HepG2 (cell line): ENCODE data around the gene ZNF277. TPM values are rescaled to one million over a fixed set of nuclear protein-coding genes. Genes with fewer than 3 reads are reported as not detected.
A peak's percentile ranks its signal among the peaks of the same experiment; 100 is the strongest.

Source experiments
- ATAC-seq: fragments of 200-7000 bp; cut with Tn5 transposase; 3 replicates; pipeline ENCODE4 v1.9.1; 2020; ENCODE audit warnings: mild to moderate bottlenecking, moderate library complexity
- BruUV-seq: library from RNA; stranded (reverse); fragments of 400-500 nt; replicated peaks from 2 replicates; lab custom pipeline; 2021; lab: Mats Ljungman, UMichigan
- CTCF ChIA-PET: fragments of 300-600 bp; formaldehyde crosslinking; extraction: SDS; loops from one replicate; lab custom pipeline; 2021; ENCODE audit warnings: low total read pairs, inconsistent platforms, low intra/inter-chr PET ratio; lab: Yijun Ruan, JAX
- POLR2A ChIA-PET: fragments of 350-600 bp; sonication (Branson Sonifier 250); formaldehyde crosslinking; loops from one replicate; lab custom pipeline; 2020; ENCODE audit warnings: antibody characterized with exemption, inconsistent platforms; lab: Yijun Ruan, JAX
- DNase-seq: peaks from one replicate; pipeline ENCODE4 v3.0.0-alpha.2; 2015; ENCODE audit warnings: low spot score
- FAIRE-seq: peaks from 3 replicates; lab custom pipeline; 2011; peaks lifted over from hg19 to GRCh38; lab: Jason Lieb, UNC
- H2AFZ ChIP-seq: one replicate; pipeline ENCODE4 v1.6.1; 2011; ENCODE audit warnings: low read length, inconsistent platforms
- H3K27ac ChIP-seq: fragments of 300-600 bp; 3 replicates; pipeline ENCODE4 v1.8.0; 2011; ENCODE audit warnings: mixed run types, mild to moderate bottlenecking, mixed read lengths, low read length, inconsistent platforms; ENCODE audit not compliant: insufficient read depth; ENCODE audit errors: extremely low read length
- H3K27me3 ChIP-seq, 2 experiments: fragments of 200-600 bp in 1 of 2; 2 replicates in 1 of 2; 3 replicates in 1 of 2; pipeline versions ENCODE4 v1.6.0 to v1.8.0; 2011; ENCODE audit warnings: low read length in 2 of 2, mild to moderate bottlenecking in 2 of 2, moderate library complexity in 2 of 2, inconsistent platforms in 1 of 2; ENCODE audit not compliant: insufficient read depth in 2 of 2, control insufficient read depth in 1 of 2
- H3K36me3 ChIP-seq, 2 experiments: fragments of 200-600 bp in 1 of 2; replicated peaks in 1 of 2; 2 replicates in 1 of 2; 3 replicates in 1 of 2; pipeline versions ENCODE4 v1.5.1 to v1.8.0; 2011; ENCODE audit warnings: low read length in 2 of 2, inconsistent platforms in 1 of 2; ENCODE audit not compliant: insufficient read depth in 2 of 2, control insufficient read depth in 1 of 2
- H3K4me1 ChIP-seq: 2 replicates; pipeline ENCODE4 v1.5.1; 2012; ENCODE audit warnings: low read length, inconsistent platforms; ENCODE audit not compliant: insufficient read depth
- H3K4me2 ChIP-seq: 2 replicates; pipeline ENCODE4 v1.6.0; 2011; ENCODE audit warnings: low read depth, low read length, inconsistent platforms
- H3K4me3 ChIP-seq, 3 experiments: fragments of 200-600 bp in 1 of 3; sonication (generic), shearing (Covaris generic) in 1 of 3; replicated peaks in 1 of 3; 2 replicates each; pipeline ENCODE4 v1.5.1; 2011 to 2016; ENCODE audit warnings: low read length in 3 of 3, inconsistent platforms in 2 of 3, low read depth in 2 of 3, mild to moderate bottlenecking in 2 of 3, control low read depth in 1 of 3, mixed read lengths in 1 of 3; ENCODE audit not compliant: insufficient read depth in 1 of 3
- H3K79me2 ChIP-seq: one replicate; pipeline ENCODE4 v1.6.1; 2011; ENCODE audit warnings: low read length, inconsistent platforms; ENCODE audit not compliant: insufficient read depth
- H3K9ac ChIP-seq: 2 replicates; pipeline ENCODE4 v1.6.0; 2011; ENCODE audit warnings: mild to moderate bottlenecking, low read depth, low read length, inconsistent platforms; ENCODE audit not compliant: insufficient read depth
- H3K9me3 ChIP-seq: 2 replicates; pipeline ENCODE4 v1.5.1; 2012; ENCODE audit warnings: mild to moderate bottlenecking, low read length
- H4K20me1 ChIP-seq: 2 replicates; pipeline ENCODE4 v1.6.0; 2011; ENCODE audit warnings: inconsistent platforms, mild to moderate bottlenecking, low read length, moderate library complexity; ENCODE audit not compliant: insufficient read depth
- DR1 ChIP-seq: sonication (generic); formaldehyde crosslinking; IDR thresholded peaks from 2 replicates; pipeline ENCODE4 v1.8.0; 2021; ENCODE audit warnings: mild to moderate bottlenecking, missing genetic modification reagents, inconsistent platforms
- GATAD2A ChIP-seq: IDR thresholded peaks from 2 replicates; pipeline ENCODE4 v1.6.1; 2016
- ISX ChIP-seq: sonication (generic); formaldehyde crosslinking; conservative IDR thresholded peaks from 2 replicates; pipeline ENCODE4 v1.5.0; 2020; ENCODE audit warnings: missing genetic modification reagents
- KDM4B ChIP-seq: sonication (generic); formaldehyde crosslinking; IDR thresholded peaks from 2 replicates; pipeline ENCODE4 v1.4.0; 2020; ENCODE audit warnings: missing genetic modification reagents
- MAFF ChIP-seq: IDR thresholded peaks from 2 replicates; pipeline ENCODE4 v1.6.1; 2011; ENCODE audit warnings: low read depth, low read length, improper control_type of control experiment
- MAFK ChIP-seq, 2 experiments: IDR thresholded peaks in 1 of 2; conservative IDR thresholded peaks in 1 of 2; 2 replicates each; pipeline ENCODE4 v1.6.1; 2011; ENCODE audit warnings: improper control_type of control experiment in 2 of 2, low read length in 2 of 2
- MED1 ChIP-seq: sonication (generic); formaldehyde crosslinking; IDR thresholded peaks from 2 replicates; pipeline ENCODE4 v1.4.0; 2020; ENCODE audit warnings: missing genetic modification reagents
- MTA1 ChIP-seq: sonication (generic); formaldehyde crosslinking; IDR thresholded peaks from 2 replicates; pipeline ENCODE4 v1.4.0; 2020; ENCODE audit warnings: missing genetic modification reagents, mild to moderate bottlenecking, borderline replicate concordance
- PHB2 ChIP-seq: fragments of 450-650 bp; IDR thresholded peaks from 2 replicates; pipeline ENCODE4 v1.6.1; 2018; ENCODE audit not compliant: partially characterized antibody
- PTBP1 ChIP-seq: fragments of 200-400 bp; formaldehyde crosslinking; IDR thresholded peaks from 2 replicates; pipeline ENCODE4 v1.6.1; 2018; ENCODE audit warnings: low read length, low read depth; ENCODE audit not compliant: poor library complexity, severe bottlenecking
- RELA ChIP-seq: sonication (generic); formaldehyde crosslinking; IDR thresholded peaks from 2 replicates; pipeline ENCODE4 v1.4.0; 2020; ENCODE audit warnings: missing genetic modification reagents
- TBL1XR1 ChIP-seq: fragments of 150-350 bp; IDR thresholded peaks from 2 replicates; pipeline ENCODE4 v1.6.1; 2014; ENCODE audit warnings: borderline replicate concordance, low read length; ENCODE audit not compliant: partially characterized antibody
- ZNF232 ChIP-seq: sonication (generic); formaldehyde crosslinking; IDR thresholded peaks from 2 replicates; pipeline ENCODE4 v1.4.0; 2020; ENCODE audit warnings: missing genetic modification reagents, borderline replicate concordance
- ZNF33B ChIP-seq: sonication (generic); formaldehyde crosslinking; IDR thresholded peaks from 2 replicates; pipeline ENCODE4 v1.5.1; 2020; ENCODE audit warnings: mild to moderate bottlenecking, missing genetic modification reagents
- ZNF768 ChIP-seq: sonication (generic); formaldehyde crosslinking; IDR thresholded peaks from 2 replicates; pipeline ENCODE4 v1.4.0; 2020; ENCODE audit warnings: missing genetic modification reagents
- ZNF782 ChIP-seq: sonication (generic); formaldehyde crosslinking; IDR thresholded peaks from 2 replicates; pipeline ENCODE4 v1.4.0; 2020; ENCODE audit warnings: missing genetic modification reagents, mild to moderate bottlenecking, borderline replicate concordance
- WGBS: methylation state at CpG from one replicate; pipeline ENCODE4 v1.1.6; 2017; ENCODE audit warnings: low lambda C conversion rate; 5-methylcytosine and 5-hydroxymethylcytosine counted together
- in situ Hi-C: cut with HindIII; loops from 2 replicates; pipeline ENCODE4 v1.10.0; 2017; ENCODE audit warnings: low pct_unique_long_range_greater_than_20kb; ENCODE audit not compliant: extremely low pct_ligation_motif_present
- intact Hi-C: fragments of 100-400 bp; cut with micrococcal nuclease; formaldehyde crosslinking; loops from one replicate; pipeline ENCODE4 v1.10.0; 2022; ENCODE audit not compliant: unreplicated experiment
- polyA plus RNA-seq, 8 experiments: library from polyadenylated mRNA; depleted of rRNA in 3 of 8; stranded (reverse) in 7 of 8; unstranded in 1 of 8; fragments of >200 nt; fragmentation: Illumina TruSeq in 4 of 8; extraction: Trizol in 4 of 8; gene quantifications; 2 replicates each; pipeline versions ENCODE4 v1.2.1 to v1.2.3, GENCODE V29; 2011 to 2016; ENCODE audit warnings: low read depth in 4 of 8, missing spikeins in 1 of 8, mixed read lengths in 1 of 8; ENCODE audit not compliant: insufficient read depth in 1 of 8
- total RNA-seq, 5 experiments: library from RNA; depleted of rRNA; stranded (reverse); fragments of >200 nt; fragmentation: Illumina TruSeq; extraction: Trizol; gene quantifications; 2 replicates each; pipeline ENCODE4 v1.2.3, GENCODE V29; 2016; ENCODE audit warnings: low read depth in 1 of 5
- TF ChIP-seq, protein P1 (sequence below): sonication (generic); formaldehyde crosslinking; IDR thresholded peaks from 2 replicates; pipeline ENCODE4 v1.8.1; 2023; ENCODE audit warnings: mild to moderate bottlenecking, moderate library complexity, missing genetic modification reagents
- TF ChIP-seq, protein P2 (sequence below): sonication (generic); formaldehyde crosslinking; IDR thresholded peaks from 2 replicates; pipeline ENCODE4 v1.5.0; 2020; ENCODE audit warnings: missing genetic modification reagents, mild to moderate bottlenecking, borderline replicate concordance
- TF ChIP-seq, protein P3 (sequence below): sonication (generic); formaldehyde crosslinking; conservative IDR thresholded peaks from 2 replicates; pipeline ENCODE4 v1.8.0; 2022; ENCODE audit warnings: missing genetic modification reagents
- TF ChIP-seq, protein P4 (sequence below): sonication (generic); formaldehyde crosslinking; IDR thresholded peaks from 2 replicates; pipeline ENCODE4 v1.4.0; 2020; ENCODE audit warnings: missing genetic modification reagents

Gene ZNF277
- total and polyA plus RNA-seq, 2 of the 13 experiments (the other 11 are each of a cell fraction or from before 2014, with no cell fraction given): 29.1 to 30.1 TPM

DNA sequence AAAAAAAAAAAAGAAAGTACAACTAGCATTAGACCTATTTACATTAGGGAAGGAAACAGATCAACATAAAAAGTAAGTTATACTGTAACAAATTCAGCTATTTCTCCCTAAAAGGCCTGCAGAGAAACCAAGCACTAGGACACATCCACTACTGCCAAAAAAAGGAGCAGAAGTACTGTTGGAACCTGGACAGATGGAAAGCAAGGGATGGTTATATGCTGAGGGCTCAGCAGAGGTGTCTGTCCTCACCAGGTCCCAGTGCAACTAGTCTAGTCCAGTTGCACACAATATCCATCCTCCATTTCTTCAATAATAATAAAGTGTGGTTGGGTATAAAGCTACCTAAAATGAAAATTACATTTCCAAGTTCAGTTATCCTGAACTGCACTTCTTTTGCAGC is 140.6 kb downstream of the ZNF277 start (continued):
- TF ChIP-seq, protein P1, sequence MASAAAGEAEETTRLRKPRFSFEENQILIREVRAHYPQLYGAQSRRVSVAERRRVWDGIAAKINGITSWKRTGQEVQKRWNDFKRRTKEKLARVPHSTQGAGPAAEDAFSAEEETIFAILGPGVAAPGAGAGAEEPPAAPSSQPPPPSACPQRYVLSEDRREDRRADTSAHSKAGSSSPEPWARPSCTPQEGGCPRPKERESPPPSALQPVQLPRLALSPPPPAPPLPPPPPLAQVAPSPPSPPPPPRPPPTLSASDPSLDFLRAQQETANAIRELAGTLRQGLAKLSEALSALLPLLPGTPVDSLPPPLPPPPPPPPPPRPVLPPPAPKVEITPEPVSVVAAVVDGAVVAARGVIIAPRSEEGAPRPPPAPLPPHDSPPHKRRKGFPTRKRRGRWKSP (CRISPR knock-in tag): no peak
- TF ChIP-seq MED1 (CRISPR knock-in tag) (no peak), DR1 (no peak), PTBP1 (no peak)
- TF ChIP-seq, protein P2, sequence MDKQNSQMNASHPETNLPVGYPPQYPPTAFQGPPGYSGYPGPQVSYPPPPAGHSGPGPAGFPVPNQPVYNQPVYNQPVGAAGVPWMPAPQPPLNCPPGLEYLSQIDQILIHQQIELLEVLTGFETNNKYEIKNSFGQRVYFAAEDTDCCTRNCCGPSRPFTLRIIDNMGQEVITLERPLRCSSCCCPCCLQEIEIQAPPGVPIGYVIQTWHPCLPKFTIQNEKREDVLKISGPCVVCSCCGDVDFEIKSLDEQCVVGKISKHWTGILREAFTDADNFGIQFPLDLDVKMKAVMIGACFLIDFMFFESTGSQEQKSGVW (CRISPR knock-in tag): no peak
- TF ChIP-seq, protein P3, sequence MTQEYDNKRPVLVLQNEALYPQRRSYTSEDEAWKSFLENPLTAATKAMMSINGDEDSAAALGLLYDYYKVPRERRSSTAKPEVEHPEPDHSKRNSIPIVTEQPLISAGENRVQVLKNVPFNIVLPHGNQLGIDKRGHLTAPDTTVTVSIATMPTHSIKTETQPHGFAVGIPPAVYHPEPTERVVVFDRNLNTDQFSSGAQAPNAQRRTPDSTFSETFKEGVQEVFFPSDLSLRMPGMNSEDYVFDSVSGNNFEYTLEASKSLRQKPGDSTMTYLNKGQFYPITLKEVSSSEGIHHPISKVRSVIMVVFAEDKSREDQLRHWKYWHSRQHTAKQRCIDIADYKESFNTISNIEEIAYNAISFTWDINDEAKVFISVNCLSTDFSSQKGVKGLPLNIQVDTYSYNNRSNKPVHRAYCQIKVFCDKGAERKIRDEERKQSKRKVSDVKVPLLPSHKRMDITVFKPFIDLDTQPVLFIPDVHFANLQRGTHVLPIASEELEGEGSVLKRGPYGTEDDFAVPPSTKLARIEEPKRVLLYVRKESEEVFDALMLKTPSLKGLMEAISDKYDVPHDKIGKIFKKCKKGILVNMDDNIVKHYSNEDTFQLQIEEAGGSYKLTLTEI: no peak

DNA sequence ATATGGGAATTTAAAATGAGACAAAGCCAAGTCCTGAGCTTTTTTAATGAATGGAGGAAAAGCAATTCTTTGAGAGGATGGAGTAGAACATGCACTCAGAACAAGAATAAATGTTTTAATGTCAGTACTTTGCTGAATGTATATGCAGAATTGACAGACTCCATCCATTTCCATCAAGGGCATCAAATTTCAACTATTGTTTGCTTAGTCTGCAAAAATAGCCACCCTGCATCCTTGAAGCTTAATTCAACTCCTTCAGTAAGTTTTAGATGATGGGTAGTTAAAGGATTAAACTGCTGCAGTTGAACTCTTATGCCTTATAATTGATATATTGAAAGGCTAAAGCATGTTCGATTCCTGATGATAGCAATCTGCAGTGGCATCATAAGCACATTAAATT is 144.1 kb downstream of the ZNF277 start:
- Histone ChIP-seq H3K4me3 (no peak overlapping the region), H3K27ac (no peak overlapping the region), H3K4me1 (no peaks in the 10 kb centered on the region), H2AFZ (no peak overlapping the region), H3K9ac (no peak overlapping the region), H3K79me2 (no peaks in the 10 kb centered on the region), H4K20me1 (no peaks in the 10 kb centered on the region), H3K9me3 (no peaks in the 10 kb centered on the region), H3K36me3 (no peaks in the 10 kb centered on the region), H3K27me3 (no peaks in the 10 kb centered on the region), H3K4me2 (no peak overlapping the region)
- 80% methylated on average over 1 of the region's 1 CpG for WGBS
- ChIA-PET POLR2A (no interaction called here), CTCF (no interaction called here)
- intact Hi-C loops (no loop called here), in situ Hi-C loops (no loop called here)
- DNase-seq: no peak
- no TSS peak for BruUV-seq
- no peak for ATAC-seq
- no peak for FAIRE-seq
- TF ChIP-seq KDM4B (CRISPR knock-in tag) (no peak), MTA1 (CRISPR knock-in tag) (no peak), PHB2 (no peak), ZNF768 (CRISPR knock-in tag) (no peak), MAFK (conservative IDR thresholded peaks at IDR 0.05 in 1 of 2, IDR thresholded peaks at IDR 0.05 in 1 of 2; ENCODE audit: low read length in 2 of 2) (peak; percentile 51 to 61; a peak in 3 of 4 replicates), ZNF33B (no peak), GATAD2A (CRISPR knock-in tag) (no peak), ZNF232 (CRISPR knock-in tag) (no peak), RELA (no peak), MAFF (0 out of 2 replicates have a peak, but pooled peaks have one; percentile 39), TBL1XR1 (no peak), ISX (CRISPR knock-in tag) (no peak), ZNF782 (no peak)
- TF ChIP-seq, protein P4, sequence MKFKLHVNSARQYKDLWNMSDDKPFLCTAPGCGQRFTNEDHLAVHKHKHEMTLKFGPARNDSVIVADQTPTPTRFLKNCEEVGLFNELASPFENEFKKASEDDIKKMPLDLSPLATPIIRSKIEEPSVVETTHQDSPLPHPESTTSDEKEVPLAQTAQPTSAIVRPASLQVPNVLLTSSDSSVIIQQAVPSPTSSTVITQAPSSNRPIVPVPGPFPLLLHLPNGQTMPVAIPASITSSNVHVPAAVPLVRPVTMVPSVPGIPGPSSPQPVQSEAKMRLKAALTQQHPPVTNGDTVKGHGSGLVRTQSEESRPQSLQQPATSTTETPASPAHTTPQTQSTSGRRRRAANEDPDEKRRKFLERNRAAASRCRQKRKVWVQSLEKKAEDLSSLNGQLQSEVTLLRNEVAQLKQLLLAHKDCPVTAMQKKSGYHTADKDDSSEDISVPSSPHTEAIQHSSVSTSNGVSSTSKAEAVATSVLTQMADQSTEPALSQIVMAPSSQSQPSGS (CRISPR knock-in tag): no peak
